ENCODE data around the gene IKZF2. TPM values are rescaled to one million over a fixed set of nuclear protein-coding genes. Genes with fewer than 3 reads are reported as not detected.

Gene IKZF2
- total RNA-seq, 1 experiment from 2014 or later, result 3.0 TPM

DNA sequence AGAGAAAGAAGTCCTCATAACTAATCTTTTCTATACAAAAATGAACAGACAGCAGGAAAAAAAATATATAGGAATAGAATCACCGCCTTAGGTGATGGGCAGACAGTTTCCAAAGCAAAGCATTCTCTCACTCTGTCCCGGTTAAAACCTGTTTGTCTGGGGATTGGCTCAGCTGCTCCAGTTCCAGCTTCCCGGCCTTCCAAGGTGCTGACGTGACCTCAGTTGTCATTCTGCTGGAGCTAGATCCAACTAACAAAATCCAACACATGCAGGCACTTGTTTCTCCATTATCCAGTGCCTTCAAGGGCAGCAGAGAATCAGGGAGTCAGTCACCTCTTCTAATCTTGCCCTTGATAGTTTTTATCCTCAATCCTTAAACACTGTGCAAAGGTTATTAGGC lies 52.8 kb downstream of the IKZF2 start:
- Histone ChIP-seq H3K4me1 (ENCODE audit: insufficient read depth, low read length) (no peaks in the 10 kb centered on the region), H3K9me3 (ENCODE audit: control insufficient read depth, low read depth, low read length) (no peaks in the 10 kb centered on the region), H3K27me3 (ENCODE audit: insufficient read depth, low read length) (no peaks in the 10 kb centered on the region), H2BK15ac (ENCODE audit: low read depth, low read length) (no peak overlapping the region), H4K20me1 (ENCODE audit: control insufficient read depth, insufficient read depth, insufficient read length) (no peaks in the 10 kb centered on the region), H2BK20ac (ENCODE audit: low read depth, low read length, poor library complexity, severe bottlenecking) (no peak overlapping the region), H2BK120ac (ENCODE audit: low read depth, low read length, poor library complexity, severe bottlenecking) (no peak overlapping the region), H2BK12ac (ENCODE audit: insufficient read length, low read depth, low read length) (no peak overlapping the region), H3K9ac (ENCODE audit: extremely low read depth, insufficient read length, low read length) (no peak overlapping the region), H3K14ac (ENCODE audit: insufficient read depth, low read length) (no peak overlapping the region), H2AK5ac (ENCODE audit: insufficient read length, low read length) (no peak overlapping the region), H3K79me2 (ENCODE audit: insufficient read depth, low read length) (no peaks in the 10 kb centered on the region), H2AFZ (ENCODE audit: low read length) (no peak overlapping the region), H3K23me2 (ENCODE audit: insufficient read length, low read depth, low read length, poor library complexity, severe bottlenecking) (no peaks in the 10 kb centered on the region), H3K4me2 (ENCODE audit: insufficient read depth, insufficient read length, low read length) (no peak overlapping the region), H4K5ac (ENCODE audit: insufficient read length, low read depth, low read length) (no peak overlapping the region), H3K23ac (ENCODE audit: insufficient read length, low read depth, low read length) (no peak overlapping the region), H3T11ph (ENCODE audit: low read length) (no peak overlapping the region), H3K4ac (ENCODE audit: low read depth, low read length) (no peak overlapping the region), H3K18ac (ENCODE audit: insufficient read length, low read depth, low read length) (no peak overlapping the region), H3K27ac (ENCODE audit: insufficient read length, low read depth, low read length) (no peak overlapping the region), H3K56ac (ENCODE audit: insufficient read length, low read depth, low read length) (no peak overlapping the region), H4K91ac (ENCODE audit: insufficient read length, low read depth, low read length) (no peak overlapping the region), H2BK5ac (ENCODE audit: insufficient read length, low read length) (no peak overlapping the region), H3K79me1 (ENCODE audit: insufficient read depth, low read depth, low read length, poor library complexity, severe bottlenecking) (no peaks in the 10 kb centered on the region), H4K8ac (replicated peaks; ENCODE audit: insufficient read length, low read depth, low read length) (no peak overlapping the region)
- Mint-ChIP-seq H3K27ac (no peak overlapping the region; a peak in 2 of 7 replicates), H3K36me3 (ENCODE audit: insufficient read depth in 1 of 3, low read depth in 3 of 3) (no peaks in the 10 kb centered on the region), H3K9me3 (no peaks in the 10 kb centered on the region), H3K4me1 (peaks cover 4 to 10% of the 10 kb centered on the region in 2 experiments; a peak in 3 of 4 replicates), H3K27me3 (ENCODE audit: low read depth) (no peaks in the 10 kb centered on the region), H3K4me3 (no peak overlapping the region)
- DNase-seq, result no peak
- WGBS (ENCODE audit: extremely low coverage, insufficient read length, low lambda C conversion rate), result no CpG with 5 or more reads among the region's 4 CpGs
- TF ChIP-seq, protein P1, sequence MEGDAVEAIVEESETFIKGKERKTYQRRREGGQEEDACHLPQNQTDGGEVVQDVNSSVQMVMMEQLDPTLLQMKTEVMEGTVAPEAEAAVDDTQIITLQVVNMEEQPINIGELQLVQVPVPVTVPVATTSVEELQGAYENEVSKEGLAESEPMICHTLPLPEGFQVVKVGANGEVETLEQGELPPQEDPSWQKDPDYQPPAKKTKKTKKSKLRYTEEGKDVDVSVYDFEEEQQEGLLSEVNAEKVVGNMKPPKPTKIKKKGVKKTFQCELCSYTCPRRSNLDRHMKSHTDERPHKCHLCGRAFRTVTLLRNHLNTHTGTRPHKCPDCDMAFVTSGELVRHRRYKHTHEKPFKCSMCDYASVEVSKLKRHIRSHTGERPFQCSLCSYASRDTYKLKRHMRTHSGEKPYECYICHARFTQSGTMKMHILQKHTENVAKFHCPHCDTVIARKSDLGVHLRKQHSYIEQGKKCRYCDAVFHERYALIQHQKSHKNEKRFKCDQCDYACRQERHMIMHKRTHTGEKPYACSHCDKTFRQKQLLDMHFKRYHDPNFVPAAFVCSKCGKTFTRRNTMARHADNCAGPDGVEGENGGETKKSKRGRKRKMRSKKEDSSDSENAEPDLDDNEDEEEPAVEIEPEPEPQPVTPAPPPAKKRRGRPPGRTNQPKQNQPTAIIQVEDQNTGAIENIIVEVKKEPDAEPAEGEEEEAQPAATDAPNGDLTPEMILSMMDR (conservative IDR thresholded peaks at IDR 0.05), result no peak
